ENCODE measurements around the gene SEC61B. TPM values are rescaled to one million over a fixed set of nuclear protein-coding genes. Genes with fewer than 3 reads are reported as not detected.

The SEC61B gene
- total RNA-seq, 2 donors from 2014 or later, result 60.4 to 77.8 TPM

GRCh38 chr9:99262949-99263418, 40.9 kb downstream of the SEC61B start:
- ATAC-seq (no peak), DNase-seq (no peak)
- intact Hi-C loops (cut with DNase I), result no loop called here

GRCh38 chr9:99264070-99264680, 42.1 kb downstream of the SEC61B start:
- intact Hi-C loops (cut with DNase I), result no loop called here

GRCh38 chr9:99265691-99266090, 43.6 kb downstream of the SEC61B start:
- intact Hi-C loops (cut with DNase I), result no loop called here
- no peak for ATAC-seq

More at GRCh38 chr9:99264070-99264680, 42.1 kb downstream of the SEC61B start:
- ATAC-seq, result no peak
- DNase-seq, result no peak

GRCh38 chr9:99266255-99267023, 44.4 kb downstream of the SEC61B start:
- intact Hi-C loops (cut with DNase I), result no loop called here
- ATAC-seq, result peak; percentile 77 to 79
- peak; percentile 66 for DNase-seq

More at GRCh38 chr9:99265691-99266090, 43.6 kb downstream of the SEC61B start:
- DNase-seq, result no peak

GRCh38 chr9:99269416-99269815, 47.3 kb downstream of the SEC61B start:
- DNase-seq, result no peak
- intact Hi-C loops (cut with DNase I), result no loop called here
- peak in 1 of 2 donors; percentile 59 for ATAC-seq

GRCh38 chr9:99270491-99270890, 48.4 kb downstream of the SEC61B start:
- intact Hi-C loops (cut with DNase I), result no loop called here
- ATAC-seq (no peak), DNase-seq (no peak)

- ATAC-seq, result no peak
- intact Hi-C loops (cut with DNase I), result no loop called here
- no peak for DNase-seq
Measured at GRCh38 chr9:99272836-99273235, 50.8 kb downstream of the SEC61B start.

GRCh38 chr9:99274016-99274415, 51.9 kb downstream of the SEC61B start:
- DNase-seq, result no peak
- ATAC-seq, result no peak
- intact Hi-C loops (cut with DNase I), result no loop called here

- DNase-seq (no peak), ATAC-seq (no peak)
- intact Hi-C loops (cut with DNase I), result no loop called here
Measured at GRCh38 chr9:99274495-99274894, 52.4 kb downstream of the SEC61B start.

Other genes starting within 250 kb of the SEC61B start
- gene TGFBR1, start 117.2 kb upstream of the SEC61B start, total RNA-seq, result 10 to 100 TPM; 17.3 to 27.1 TPM
- 10 to 100 TPM; 15.1 to 29.3 TPM for gene ALG2, start 340 bp upstream of the SEC61B start, total RNA-seq

Measured in left cardiac atrium (tissue), 4 donors.